Measurements from ENCODE around the gene PCOLCE2.

The PCOLCE2 gene

GRCh38 chr3:142914286-142914811 is 25.5 kb upstream of the PCOLCE2 start:
- no peak for DNase-seq (ENCODE audit: extremely low spot score)
- ChIA-PET POLR2A (no interaction called here), CTCF (no interaction called here)
- TF ChIP-seq ELF4 (IDR thresholded peaks at IDR 0.05) (no peak), LEF1 (IDR thresholded peaks at IDR 0.05; ENCODE audit: borderline replicate concordance) (no peak), TARDBP (IDR thresholded peaks at IDR 0.05) (no peak), ARNT (IDR thresholded peaks at IDR 0.05) (no peak), CTBP1 (IDR thresholded peaks at IDR 0.05; ENCODE audit: borderline replicate concordance) (no peak), FOXK2 (IDR thresholded peaks at IDR 0.05) (no peak), L3MBTL2 (conservative IDR thresholded peaks at IDR 0.05) (no peak), FOXA1 (IDR thresholded peaks at IDR 0.05) (no peak), SUZ12 (IDR thresholded peaks at IDR 0.05) (no peak), SP1 (IDR thresholded peaks at IDR 0.05) (no peak), BHLHE40 (IDR thresholded peaks at IDR 0.05; ENCODE audit: borderline replicate concordance) (no peak), PKNOX1 (IDR thresholded peaks at IDR 0.05) (no peak), NFRKB (IDR thresholded peaks at IDR 0.05) (no peak), HDGF (IDR thresholded peaks at IDR 0.05; ENCODE audit: borderline replicate concordance) (no peak), FOXM1 (IDR thresholded peaks at IDR 0.05; ENCODE audit: borderline replicate concordance) (no peak), ZNF384 (IDR thresholded peaks at IDR 0.05) (no peak)

- CTCF ChIA-PET, result interaction anchor here (0.6 kb wide), 1 partner anchor 119 kb away, joined by 4 read pairs; no protein-coding TSS in a partner anchor
- no peak for DNase-seq (ENCODE audit: extremely low spot score)
- no peak for TF ChIP-seq FOXA1 (IDR thresholded peaks at IDR 0.05)
- POLR2A ChIA-PET, result no interaction called here
These were observed 24.5 kb upstream of the PCOLCE2 start for GRCh38 chr3:142913432-142913831.

- ChIA-PET CTCF (no interaction called here), POLR2A (no interaction called here)
- TF ChIP-seq PKNOX1 (IDR thresholded peaks at IDR 0.05) (no peak), L3MBTL2 (conservative IDR thresholded peaks at IDR 0.05) (no peak), HDGF (IDR thresholded peaks at IDR 0.05; ENCODE audit: borderline replicate concordance) (no peak), FOXA1 (IDR thresholded peaks at IDR 0.05) (no peak), SP1 (IDR thresholded peaks at IDR 0.05) (no peak), SUZ12 (IDR thresholded peaks at IDR 0.05) (no peak), TARDBP (IDR thresholded peaks at IDR 0.05) (no peak), LEF1 (IDR thresholded peaks at IDR 0.05; ENCODE audit: borderline replicate concordance) (no peak), NFRKB (IDR thresholded peaks at IDR 0.05) (no peak), CTBP1 (IDR thresholded peaks at IDR 0.05; ENCODE audit: borderline replicate concordance) (no peak), FOXK2 (IDR thresholded peaks at IDR 0.05) (no peak), ZNF384 (IDR thresholded peaks at IDR 0.05) (no peak), ELF4 (IDR thresholded peaks at IDR 0.05) (no peak), BHLHE40 (IDR thresholded peaks at IDR 0.05; ENCODE audit: borderline replicate concordance) (no peak)
- DNase-seq (ENCODE audit: extremely low spot score), result no peak
These were observed 23.7 kb upstream of the PCOLCE2 start for GRCh38 chr3:142912402-142913172.

- CTCF ChIA-PET, result interaction anchor here (1.6 kb wide), 1 partner anchor 82 kb away, joined by 5 read pairs; no protein-coding TSS in a partner anchor
- TF ChIP-seq HDGF (IDR thresholded peaks at IDR 0.05; ENCODE audit: borderline replicate concordance) (no peak), CTBP1 (IDR thresholded peaks at IDR 0.05; ENCODE audit: borderline replicate concordance) (no peak), SUZ12 (IDR thresholded peaks at IDR 0.05) (no peak), FOXK2 (IDR thresholded peaks at IDR 0.05) (no peak), NFRKB (IDR thresholded peaks at IDR 0.05) (no peak), FOXA1 (IDR thresholded peaks at IDR 0.05) (no peak), ZNF384 (IDR thresholded peaks at IDR 0.05) (no peak), TARDBP (IDR thresholded peaks at IDR 0.05) (no peak), ARNT (IDR thresholded peaks at IDR 0.05) (no peak)
- DNase-seq (ENCODE audit: extremely low spot score), result no peak
- POLR2A ChIA-PET, result no interaction called here
These were observed 21.4 kb upstream of the PCOLCE2 start for GRCh38 chr3:142910280-142910679.

- ChIA-PET CTCF (interaction anchor here (1.6 kb wide), 1 partner anchor 81 kb away, joined by 5 read pairs; no protein-coding TSS in a partner anchor), POLR2A (no interaction called here)
- no peak for TF ChIP-seq CTBP1 (IDR thresholded peaks at IDR 0.05; ENCODE audit: borderline replicate concordance)
- no peak for TF ChIP-seq SP1 (IDR thresholded peaks at IDR 0.05)
- no peak for TF ChIP-seq ELF4 (IDR thresholded peaks at IDR 0.05)
- TF ChIP-seq SUZ12 (IDR thresholded peaks at IDR 0.05), result no peak
- no peak for TF ChIP-seq FOXA1 (IDR thresholded peaks at IDR 0.05)
- TF ChIP-seq BHLHE40 (IDR thresholded peaks at IDR 0.05; ENCODE audit: borderline replicate concordance), result no peak
- no peak for TF ChIP-seq TARDBP (IDR thresholded peaks at IDR 0.05)
- TF ChIP-seq LEF1 (IDR thresholded peaks at IDR 0.05; ENCODE audit: borderline replicate concordance), result no peak
- TF ChIP-seq PKNOX1 (IDR thresholded peaks at IDR 0.05), result no peak
- no peak for TF ChIP-seq NFRKB (IDR thresholded peaks at IDR 0.05)
- TF ChIP-seq HDGF (IDR thresholded peaks at IDR 0.05; ENCODE audit: borderline replicate concordance), result no peak
- TF ChIP-seq FOXK2 (IDR thresholded peaks at IDR 0.05), result no peak
- no peak for TF ChIP-seq ZNF384 (IDR thresholded peaks at IDR 0.05)
- no peak for TF ChIP-seq L3MBTL2 (conservative IDR thresholded peaks at IDR 0.05)
- TF ChIP-seq ARNT (IDR thresholded peaks at IDR 0.05), result no peak
- DNase-seq (ENCODE audit: extremely low spot score), result no peak
These were observed 20.4 kb upstream of the PCOLCE2 start for GRCh38 chr3:142909282-142909681.

GRCh38 chr3:142907996-142908395 is 19.1 kb upstream of the PCOLCE2 start:
- POLR2A ChIA-PET, result no interaction called here

More at GRCh38 chr3:142907996-142908395, 19.1 kb upstream of the PCOLCE2 start:
- CTCF ChIA-PET, result interaction anchor here (0.7 kb wide), 1 partner anchor 14 kb away, joined by 3 read pairs; no protein-coding TSS in a partner anchor
- DNase-seq (ENCODE audit: extremely low spot score), result no peak
- no peak for TF ChIP-seq ZNF384 (IDR thresholded peaks at IDR 0.05)
- no peak for TF ChIP-seq NFRKB (IDR thresholded peaks at IDR 0.05)
- TF ChIP-seq SUZ12 (IDR thresholded peaks at IDR 0.05), result no peak
- TF ChIP-seq ARNT (IDR thresholded peaks at IDR 0.05), result no peak
- TF ChIP-seq ELF4 (IDR thresholded peaks at IDR 0.05), result no peak
- no peak for TF ChIP-seq FOXM1 (IDR thresholded peaks at IDR 0.05; ENCODE audit: borderline replicate concordance)
- TF ChIP-seq BHLHE40 (IDR thresholded peaks at IDR 0.05; ENCODE audit: borderline replicate concordance), result no peak
- TF ChIP-seq L3MBTL2 (conservative IDR thresholded peaks at IDR 0.05), result no peak
- TF ChIP-seq LEF1 (IDR thresholded peaks at IDR 0.05; ENCODE audit: borderline replicate concordance), result no peak
- no peak for TF ChIP-seq FOXK2 (IDR thresholded peaks at IDR 0.05)
- no peak for TF ChIP-seq TARDBP (IDR thresholded peaks at IDR 0.05)
- TF ChIP-seq CTBP1 (IDR thresholded peaks at IDR 0.05; ENCODE audit: borderline replicate concordance), result no peak

All from HEK293T (cell line).